B cell (primary cell): ENCODE measurements around the gene S100A10. TPM values are rescaled to one million over a fixed set of nuclear protein-coding genes. Genes with fewer than 3 reads are reported as not detected.
A peak's percentile ranks its signal among the peaks of the same experiment; 100 is the strongest.

Experiments
- ATAC-seq: fragments of 200-7000 bp; cut with Tn5 transposase; one replicate; pipeline ENCODE4 v1.10.0; 2021; ENCODE audit warnings: low read depth, mild to moderate bottlenecking, moderate number of reproducible peaks, moderate library complexity
- CTCF ChIA-PET: fragments of 350-600 bp; sonication (Branson Sonifier 250); formaldehyde crosslinking; loops from one replicate; lab custom pipeline; 2021; ENCODE audit warnings: antibody characterized with exemption, inconsistent platforms; lab: Charles Lee
- POLR2A ChIA-PET: fragments of 350-600 bp; sonication (Branson Sonifier 250); formaldehyde crosslinking; loops from one replicate; lab custom pipeline; 2021; ENCODE audit warnings: antibody characterized with exemption; lab: Charles Lee
- DNase-seq: peaks from one replicate; pipeline ENCODE4 v3.0.0; 2013
- H2AFZ ChIP-seq: 2 replicates; pipeline ENCODE4 v1.6.1; 2012; ENCODE audit warnings: mild to moderate bottlenecking, low read depth, low read length; ENCODE audit not compliant: insufficient read depth, poor library complexity, severe bottlenecking
- H3K27ac ChIP-seq, 2 donors: 1 replicate in 1 of 2; 2 replicates in 1 of 2; pipeline ENCODE4 v1.5.1; 2012 to 2013; ENCODE audit warnings: low read length in 2 of 2, mild to moderate bottlenecking in 2 of 2, moderate library complexity in 1 of 2
- H3K27me3 ChIP-seq, 4 experiments: fragments of 200-600 bp in 1 of 4; sonication (generic) in 1 of 4; replicated peaks in 1 of 4; 1 replicate in 2 of 4; 2 replicates in 2 of 4; pipeline versions ENCODE4 v1.6.1 to v1.7.0; 2013 to 2016; ENCODE audit warnings: low read length in 3 of 4, mild to moderate bottlenecking in 2 of 4, mixed read lengths in 1 of 4, moderate library complexity in 1 of 4; ENCODE audit not compliant: insufficient read depth in 4 of 4, control insufficient read depth in 3 of 4; ENCODE audit errors: control extremely low read depth in 1 of 4
- H3K36me3 ChIP-seq, 2 experiments: replicated peaks in 1 of 2; 1 replicate in 1 of 2; 2 replicates in 1 of 2; pipeline versions ENCODE4 v1.6.1 to v1.7.1; 2013; ENCODE audit warnings: low read length in 1 of 2; ENCODE audit not compliant: insufficient read depth in 2 of 2, control insufficient read depth in 1 of 2; ENCODE audit errors: control extremely low read depth in 1 of 2, extremely low read depth in 1 of 2
- H3K4me1 ChIP-seq, 2 donors: fragments of 200-600 bp in 1 of 2; sonication (generic) in 1 of 2; 1 replicate in 1 of 2; 2 replicates in 1 of 2; pipeline versions ENCODE4 v1.5.1 to v1.6.1; 2013 to 2017; ENCODE audit warnings: low read length in 2 of 2; ENCODE audit not compliant: control insufficient read depth in 2 of 2, insufficient read depth in 2 of 2
- H3K4me2 ChIP-seq: replicated peaks from 2 replicates; pipeline ENCODE3; 2012; ENCODE audit warnings: mild to moderate bottlenecking, low read depth, low read length; ENCODE audit not compliant: poor library complexity, severe bottlenecking
- H3K4me3 ChIP-seq, 5 experiments: fragments of 200-600 bp in 1 of 5; sonication (generic) in 1 of 5; 1 replicate in 3 of 5; 2 replicates in 2 of 5; pipeline versions ENCODE4 v1.5.1 to v1.7.0; 2011 to 2016; ENCODE audit warnings: low read length in 4 of 5, mild to moderate bottlenecking in 4 of 5, low read depth in 2 of 5, control low read depth in 1 of 5, moderate library complexity in 1 of 5; ENCODE audit not compliant: insufficient read depth in 1 of 5; ENCODE audit errors: control extremely low read depth in 1 of 5, extremely low read depth in 1 of 5
- H3K79me2 ChIP-seq: fragments of 200-600 bp; sonication (generic); one replicate; pipeline ENCODE4 v1.6.0; 2016; ENCODE audit warnings: low read length; ENCODE audit not compliant: control insufficient read depth, insufficient read depth
- H3K9ac ChIP-seq: fragments of 200-600 bp; sonication (generic); 2 replicates; pipeline ENCODE4 v1.6.1; 2017; ENCODE audit warnings: mild to moderate bottlenecking, low read length, moderate library complexity
- H3K9me3 ChIP-seq, 3 donors: one replicate each; pipeline versions ENCODE4 v1.6.1 to v1.7.1; 2013; ENCODE audit warnings: low read length in 2 of 3; ENCODE audit not compliant: control insufficient read depth in 2 of 3, insufficient read depth in 1 of 3; ENCODE audit errors: control extremely low read depth in 1 of 3
- H4K20me1 ChIP-seq: 2 replicates; pipeline ENCODE4 v1.6.0; 2012; ENCODE audit warnings: mild to moderate bottlenecking, low read length; ENCODE audit not compliant: insufficient read depth, control insufficient read depth, poor library complexity, severe bottlenecking
- H3K27ac Mint-ChIP-seq: one replicate; pipeline ENCODE4 v1.8.0; 2021; ENCODE audit warnings: mixed read lengths
- H3K27me3 Mint-ChIP-seq: one replicate; pipeline ENCODE4 v1.8.0; 2021; ENCODE audit warnings: mixed read lengths
- H3K4me1 Mint-ChIP-seq: one replicate; pipeline ENCODE4 v1.8.0; 2021; ENCODE audit warnings: mixed read lengths
- H3K4me3 Mint-ChIP-seq: one replicate; pipeline ENCODE4 v1.8.0; 2021; ENCODE audit warnings: mixed read lengths
- H3K9me3 Mint-ChIP-seq: one replicate; pipeline ENCODE4 v1.8.0; 2022; ENCODE audit warnings: mixed read lengths; ENCODE audit not compliant: insufficient read depth
- CTCF ChIP-seq: fragments of 200-600 bp; IDR thresholded peaks from one replicate; pipeline ENCODE4 v1.8.0; 2022; ENCODE audit warnings: antibody characterized with exemption, mild to moderate bottlenecking
- EZH2 ChIP-seq: IDR thresholded peaks from 2 replicates; pipeline ENCODE4 v1.6.1; 2012; ENCODE audit warnings: borderline replicate concordance, low read depth, mild to moderate bottlenecking, moderate library complexity, low read length; ENCODE audit not compliant: insufficient read depth, poor library complexity, severe bottlenecking
- WGBS: methylation state at CpG from one replicate; pipeline ENCODE4 v1.1.5; 2013; ENCODE audit warnings: missing lambda C conversion rate; ENCODE audit not compliant: insufficient coverage; 5-methylcytosine and 5-hydroxymethylcytosine counted together
- intact Hi-C: fragments of 100-400 bp; cut with micrococcal nuclease; formaldehyde crosslinking; loops from one replicate; pipeline ENCODE4 v1.10.0; 2022
- polyA plus RNA-seq: library from polyadenylated mRNA; depleted of rRNA; stranded (reverse); fragments of >200 nt; gene quantifications from 2 replicates; pipeline ENCODE4 v1.2.3, GENCODE V29; 2012
- total RNA-seq, 2 donors: library from RNA; stranded (reverse); fragments of 120-200 nt in 1 of 2; gene quantifications; 1 replicate in 1 of 2; 2 replicates in 1 of 2; pipeline versions ENCODE4 v1.2.3 to v1.2.4, GENCODE V29; 2013 to 2022

S100A10 gene
- total and polyA plus RNA-seq, 2 donors (not counting 1 experiment from before 2014, with no cell fraction given) = 38.0 to 47.1 TPM

GRCh38 chr1:151984313-151984956 lies 9.2 kb downstream of the S100A10 start:
- H3K9ac ChIP-seq = no peak overlapping the region
- peaks cover 3% of the 10 kb centered on the region for H4K20me1 ChIP-seq
- H3K36me3 ChIP-seq = peaks cover 0 to 42% of the 10 kb centered on the region in 2 experiments
- Mint-ChIP-seq H3K4me1 (peaks cover 18% of the 10 kb centered on the region), H3K4me3 (no peak overlapping the region), H3K27ac (peak overlapping the region; percentile 13), H3K9me3 (no peaks in the 10 kb centered on the region), H3K27me3 (peaks cover 5% of the 10 kb centered on the region)
- no peaks in the 10 kb centered on the region for H3K9me3 ChIP-seq
- TF ChIP-seq CTCF (no peak), EZH2 (no peak)
- H3K27me3 ChIP-seq = no peaks in the 10 kb centered on the region
- ATAC-seq (no peak), DNase-seq (no peak)
- no peak overlapping the region for H3K27ac ChIP-seq
- H3K4me1 ChIP-seq = peaks cover 4 to 9% of the 10 kb centered on the region in 2 donors
- H3K79me2 ChIP-seq = no peaks in the 10 kb centered on the region
- H3K4me2 ChIP-seq = no peak overlapping the region
- intact Hi-C loops = no loop called here
- no CpG with 5 or more reads among the region's 1 CpG for WGBS
- POLR2A ChIA-PET = no interaction called here
- H3K4me3 ChIP-seq = no peak overlapping the region
- CTCF ChIA-PET = interaction anchor here (1.3 to 12.0 kb wide), 5 partner anchors 9 to 90 kb away, joined by 3 to 138 read pairs (median 4); no protein-coding TSS in a partner anchor
- no peak overlapping the region for H2AFZ ChIP-seq

- Histone ChIP-seq H4K20me1 (no peaks in the 10 kb centered on the region), H3K9ac (no peak overlapping the region), H3K27me3 (no peaks in the 10 kb centered on the region), H3K27ac (no peak overlapping the region), H3K36me3 (peaks cover 0 to 42% of the 10 kb centered on the region in 2 experiments), H3K79me2 (no peaks in the 10 kb centered on the region), H2AFZ (no peak overlapping the region), H3K4me1 (peaks cover 4 to 9% of the 10 kb centered on the region in 2 donors), H3K9me3 (no peaks in the 10 kb centered on the region), H3K4me3 (no peak overlapping the region), H3K4me2 (no peak overlapping the region)
- H3K4me1 Mint-ChIP-seq = peaks cover 18% of the 10 kb centered on the region
- peaks cover 5% of the 10 kb centered on the region for H3K27me3 Mint-ChIP-seq
- no peaks in the 10 kb centered on the region for H3K9me3 Mint-ChIP-seq
- intact Hi-C loops = no loop called here
- no CpG with 5 or more reads among the region's 1 CpG for WGBS
- H3K27ac Mint-ChIP-seq = no peak overlapping the region
- no peak overlapping the region for H3K4me3 Mint-ChIP-seq
- no peak for DNase-seq
- CTCF ChIA-PET = interaction anchor here (2.1 to 12.0 kb wide), 2 partner anchors 18 to 49 kb away, joined by 10 to 138 read pairs; no protein-coding TSS in a partner anchor
- POLR2A ChIA-PET = interaction anchor here (0.7 kb wide), 1 partner anchor 102 kb away, joined by 3 read pairs; no protein-coding TSS in a partner anchor
- no peak for TF ChIP-seq CTCF
- no peak for TF ChIP-seq EZH2
- no peak for ATAC-seq
These were observed 11.2 kb downstream of the S100A10 start for GRCh38 chr1:151982300-151983005.
